SK-N-SH treated with all-trans-retinoic acid at 6 μM for 48 hours (cell line): ENCODE measurements around the gene SSBP4.

ENCODE experiments used
- ATAC-seq: fragments of 200-7000 bp; cut with Tn5 transposase; 3 replicates; pipeline ENCODE4 v1.9.1; 2020; ENCODE audit warnings: mild to moderate bottlenecking, moderate library complexity
- ARNTL ChIP-seq: fragments of 450-650 bp; formaldehyde crosslinking; IDR thresholded peaks from 2 replicates; pipeline ENCODE4 v1.5.0; 2020; ENCODE audit warnings: low read depth, mild to moderate bottlenecking, moderate library complexity, borderline replicate concordance
- BACH2 ChIP-seq: fragments of 250-450 bp; sonication (Bioruptor Pico); IDR thresholded peaks from 2 replicates; pipeline ENCODE4 v1.9.0; 2021; ENCODE audit warnings: mild to moderate bottlenecking, borderline replicate concordance
- ESRRG ChIP-seq: fragments of 250-450 bp; sonication (Bioruptor Pico); IDR thresholded peaks from 2 replicates; pipeline ENCODE4 v1.6.1; 2021; ENCODE audit warnings: mild to moderate bottlenecking
- ISL1 ChIP-seq: fragments of 250-450 bp; sonication (Bioruptor Pico); IDR thresholded peaks from 2 replicates; pipeline ENCODE4 v2.1.2; 2022; ENCODE audit warnings: mild to moderate bottlenecking, moderate library complexity
- OSR1 ChIP-seq: fragments of 250-450 bp; sonication (Bioruptor Pico); IDR thresholded peaks from 2 replicates; pipeline ENCODE4 v1.8.0; 2022; ENCODE audit warnings: moderate library complexity, mild to moderate bottlenecking, inconsistent platforms
- RARB ChIP-seq: fragments of 250-450 bp; sonication (Bioruptor Pico); IDR thresholded peaks from 2 replicates; pipeline ENCODE4 v1.8.0; 2021; ENCODE audit warnings: mild to moderate bottlenecking, moderate library complexity
- SNAI2 ChIP-seq: fragments of 250-450 bp; sonication (Bioruptor Pico); IDR thresholded peaks from 2 replicates; pipeline ENCODE4 v1.5.0; 2020; ENCODE audit warnings: mild to moderate bottlenecking, moderate library complexity
- TOX ChIP-seq: fragments of 250-450 bp; sonication (Bioruptor Pico); IDR thresholded peaks from 2 replicates; pipeline ENCODE4 v1.8.0; 2021; ENCODE audit warnings: mild to moderate bottlenecking, moderate library complexity, borderline replicate concordance
- ZC3H10 ChIP-seq: fragments of 250-450 bp; sonication (Bioruptor Pico); IDR thresholded peaks from 2 replicates; pipeline ENCODE4 v1.5.1; 2021; ENCODE audit warnings: mild to moderate bottlenecking, moderate library complexity
- ZFP3 ChIP-seq: fragments of 250-450 bp; sonication (Bioruptor Pico); IDR thresholded peaks from 2 replicates; pipeline ENCODE4 v1.5.0; 2020; ENCODE audit warnings: mild to moderate bottlenecking, moderate library complexity
- ZFP30 ChIP-seq: fragments of 450-650 bp; formaldehyde crosslinking; IDR thresholded peaks from 2 replicates; pipeline ENCODE4 v1.5.0; 2022; ENCODE audit warnings: mild to moderate bottlenecking, moderate library complexity
- ZNF565 ChIP-seq: fragments of 450-650 bp; formaldehyde crosslinking; conservative IDR thresholded peaks from 2 replicates; pipeline ENCODE4 v1.5.0; 2020; ENCODE audit warnings: low read depth, mild to moderate bottlenecking, moderate library complexity
- ZNF70 ChIP-seq: fragments of 450-650 bp; formaldehyde crosslinking; IDR thresholded peaks from 2 replicates; pipeline ENCODE4 v1.5.0; 2020; ENCODE audit warnings: mild to moderate bottlenecking, moderate library complexity
- ZNF8 ChIP-seq: fragments of 450-650 bp; formaldehyde crosslinking; IDR thresholded peaks from 2 replicates; pipeline ENCODE4 v1.5.0; 2020; ENCODE audit warnings: mild to moderate bottlenecking, moderate library complexity
- TF ChIP-seq, protein P1 (sequence below): fragments of 250-450 bp; sonication (Bioruptor Pico); IDR thresholded peaks from 2 replicates; pipeline ENCODE4 v1.5.1; 2020; ENCODE audit warnings: low read depth, mild to moderate bottlenecking, moderate library complexity
- TF ChIP-seq, protein P2 (sequence below): fragments of 250-450 bp; sonication (Bioruptor Pico); IDR thresholded peaks from 2 replicates; pipeline ENCODE4 v1.8.0; 2020; ENCODE audit warnings: mild to moderate bottlenecking, moderate library complexity, borderline replicate concordance
- TF ChIP-seq, protein P3 (sequence below): fragments of 250-450 bp; sonication (Bioruptor Pico); IDR thresholded peaks from 2 replicates; pipeline ENCODE4 v1.5.0; 2020; ENCODE audit warnings: mild to moderate bottlenecking, moderate library complexity
- TF ChIP-seq, protein P4 (sequence below): fragments of 250-450 bp; sonication (Bioruptor Pico); IDR thresholded peaks from 2 replicates; pipeline ENCODE4 v1.8.0; 2021; ENCODE audit warnings: low read depth, mild to moderate bottlenecking, moderate library complexity, borderline replicate concordance
- TF ChIP-seq, protein P5 (sequence below): fragments of 250-450 bp; sonication (Bioruptor Pico); IDR thresholded peaks from 2 replicates; pipeline ENCODE4 v1.5.1; 2021; ENCODE audit warnings: mild to moderate bottlenecking, moderate library complexity

SSBP4 gene

DNA sequence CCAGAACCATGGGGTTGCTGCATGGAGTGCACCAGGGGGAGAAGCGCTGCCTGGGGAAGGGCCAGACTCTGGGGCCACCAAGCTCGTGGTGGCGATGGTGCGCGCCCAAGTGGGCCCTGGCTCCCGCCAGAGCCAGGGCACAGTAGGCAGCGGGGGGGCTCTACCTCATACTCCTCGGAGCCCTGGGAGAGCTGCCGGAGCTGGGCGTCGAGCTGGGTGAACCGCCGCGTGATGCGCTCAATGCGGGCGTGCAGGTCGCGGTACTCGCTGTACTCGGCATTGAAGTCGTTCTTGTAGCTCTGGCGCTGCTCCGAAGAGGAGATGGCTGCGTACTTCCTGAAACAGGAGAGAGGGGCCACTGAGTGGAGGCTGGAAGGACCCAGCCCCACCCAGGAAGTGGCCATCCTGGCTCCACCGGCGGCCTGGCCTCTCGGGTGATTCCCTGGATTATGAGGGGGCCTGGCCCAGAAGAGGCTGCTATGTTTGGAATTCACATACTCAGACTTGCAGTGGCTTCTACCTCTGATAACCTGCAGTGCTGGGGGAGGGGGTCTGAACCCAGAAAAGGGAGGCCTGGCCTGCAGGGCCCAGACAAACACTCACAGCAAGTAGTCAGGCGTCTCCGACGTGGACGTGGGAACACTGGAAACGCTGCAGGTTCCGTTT, 27.1 kb downstream of the SSBP4 start:
- TF ChIP-seq ZNF8 (CRISPR knock-in tag) (no peak), RARB (no peak), SNAI2 (CRISPR knock-in tag) (no peak), TOX (CRISPR knock-in tag) (no peak), ZC3H10 (no peak), ZFP30 (CRISPR knock-in tag) (no peak), ARNTL (CRISPR knock-in tag) (no peak), ZFP3 (CRISPR knock-in tag) (no peak), ZNF565 (CRISPR knock-in tag) (no peak), BACH2 (CRISPR knock-in tag) (no peak), ZNF70 (CRISPR knock-in tag) (no peak), ESRRG (no peak), ISL1 (CRISPR knock-in tag) (no peak)
- TF ChIP-seq, protein P1, sequence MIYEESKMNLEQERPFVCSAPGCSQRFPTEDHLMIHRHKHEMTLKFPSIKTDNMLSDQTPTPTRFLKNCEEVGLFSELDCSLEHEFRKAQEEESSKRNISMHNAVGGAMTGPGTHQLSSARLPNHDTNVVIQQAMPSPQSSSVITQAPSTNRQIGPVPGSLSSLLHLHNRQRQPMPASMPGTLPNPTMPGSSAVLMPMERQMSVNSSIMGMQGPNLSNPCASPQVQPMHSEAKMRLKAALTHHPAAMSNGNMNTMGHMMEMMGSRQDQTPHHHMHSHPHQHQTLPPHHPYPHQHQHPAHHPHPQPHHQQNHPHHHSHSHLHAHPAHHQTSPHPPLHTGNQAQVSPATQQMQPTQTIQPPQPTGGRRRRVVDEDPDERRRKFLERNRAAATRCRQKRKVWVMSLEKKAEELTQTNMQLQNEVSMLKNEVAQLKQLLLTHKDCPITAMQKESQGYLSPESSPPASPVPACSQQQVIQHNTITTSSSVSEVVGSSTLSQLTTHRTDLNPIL (CRISPR knock-in tag), result no peak
- TF ChIP-seq, protein P2, sequence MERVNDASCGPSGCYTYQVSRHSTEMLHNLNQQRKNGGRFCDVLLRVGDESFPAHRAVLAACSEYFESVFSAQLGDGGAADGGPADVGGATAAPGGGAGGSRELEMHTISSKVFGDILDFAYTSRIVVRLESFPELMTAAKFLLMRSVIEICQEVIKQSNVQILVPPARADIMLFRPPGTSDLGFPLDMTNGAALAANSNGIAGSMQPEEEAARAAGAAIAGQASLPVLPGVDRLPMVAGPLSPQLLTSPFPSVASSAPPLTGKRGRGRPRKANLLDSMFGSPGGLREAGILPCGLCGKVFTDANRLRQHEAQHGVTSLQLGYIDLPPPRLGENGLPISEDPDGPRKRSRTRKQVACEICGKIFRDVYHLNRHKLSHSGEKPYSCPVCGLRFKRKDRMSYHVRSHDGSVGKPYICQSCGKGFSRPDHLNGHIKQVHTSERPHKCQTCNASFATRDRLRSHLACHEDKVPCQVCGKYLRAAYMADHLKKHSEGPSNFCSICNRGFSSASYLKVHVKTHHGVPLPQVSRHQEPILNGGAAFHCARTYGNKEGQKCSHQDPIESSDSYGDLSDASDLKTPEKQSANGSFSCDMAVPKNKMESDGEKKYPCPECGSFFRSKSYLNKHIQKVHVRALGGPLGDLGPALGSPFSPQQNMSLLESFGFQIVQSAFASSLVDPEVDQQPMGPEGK (CRISPR knock-in tag), result no peak
- TF ChIP-seq, protein P3, sequence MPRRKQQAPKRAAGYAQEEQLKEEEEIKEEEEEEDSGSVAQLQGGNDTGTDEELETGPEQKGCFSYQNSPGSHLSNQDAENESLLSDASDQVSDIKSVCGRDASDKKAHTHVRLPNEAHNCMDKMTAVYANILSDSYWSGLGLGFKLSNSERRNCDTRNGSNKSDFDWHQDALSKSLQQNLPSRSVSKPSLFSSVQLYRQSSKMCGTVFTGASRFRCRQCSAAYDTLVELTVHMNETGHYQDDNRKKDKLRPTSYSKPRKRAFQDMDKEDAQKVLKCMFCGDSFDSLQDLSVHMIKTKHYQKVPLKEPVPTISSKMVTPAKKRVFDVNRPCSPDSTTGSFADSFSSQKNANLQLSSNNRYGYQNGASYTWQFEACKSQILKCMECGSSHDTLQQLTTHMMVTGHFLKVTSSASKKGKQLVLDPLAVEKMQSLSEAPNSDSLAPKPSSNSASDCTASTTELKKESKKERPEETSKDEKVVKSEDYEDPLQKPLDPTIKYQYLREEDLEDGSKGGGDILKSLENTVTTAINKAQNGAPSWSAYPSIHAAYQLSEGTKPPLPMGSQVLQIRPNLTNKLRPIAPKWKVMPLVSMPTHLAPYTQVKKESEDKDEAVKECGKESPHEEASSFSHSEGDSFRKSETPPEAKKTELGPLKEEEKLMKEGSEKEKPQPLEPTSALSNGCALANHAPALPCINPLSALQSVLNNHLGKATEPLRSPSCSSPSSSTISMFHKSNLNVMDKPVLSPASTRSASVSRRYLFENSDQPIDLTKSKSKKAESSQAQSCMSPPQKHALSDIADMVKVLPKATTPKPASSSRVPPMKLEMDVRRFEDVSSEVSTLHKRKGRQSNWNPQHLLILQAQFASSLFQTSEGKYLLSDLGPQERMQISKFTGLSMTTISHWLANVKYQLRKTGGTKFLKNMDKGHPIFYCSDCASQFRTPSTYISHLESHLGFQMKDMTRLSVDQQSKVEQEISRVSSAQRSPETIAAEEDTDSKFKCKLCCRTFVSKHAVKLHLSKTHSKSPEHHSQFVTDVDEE, result no peak
- TF ChIP-seq, protein P4, sequence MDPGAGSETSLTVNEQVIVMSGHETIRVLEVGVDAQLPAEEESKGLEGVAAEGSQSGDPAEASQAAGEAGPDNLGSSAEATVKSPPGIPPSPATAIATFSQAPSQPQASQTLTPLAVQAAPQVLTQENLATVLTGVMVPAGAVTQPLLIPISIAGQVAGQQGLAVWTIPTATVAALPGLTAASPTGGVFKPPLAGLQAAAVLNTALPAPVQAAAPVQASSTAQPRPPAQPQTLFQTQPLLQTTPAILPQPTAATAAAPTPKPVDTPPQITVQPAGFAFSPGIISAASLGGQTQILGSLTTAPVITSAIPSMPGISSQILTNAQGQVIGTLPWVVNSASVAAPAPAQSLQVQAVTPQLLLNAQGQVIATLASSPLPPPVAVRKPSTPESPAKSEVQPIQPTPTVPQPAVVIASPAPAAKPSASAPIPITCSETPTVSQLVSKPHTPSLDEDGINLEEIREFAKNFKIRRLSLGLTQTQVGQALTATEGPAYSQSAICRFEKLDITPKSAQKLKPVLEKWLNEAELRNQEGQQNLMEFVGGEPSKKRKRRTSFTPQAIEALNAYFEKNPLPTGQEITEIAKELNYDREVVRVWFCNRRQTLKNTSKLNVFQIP (CRISPR knock-in tag), result no peak
- TF ChIP-seq, protein P5, sequence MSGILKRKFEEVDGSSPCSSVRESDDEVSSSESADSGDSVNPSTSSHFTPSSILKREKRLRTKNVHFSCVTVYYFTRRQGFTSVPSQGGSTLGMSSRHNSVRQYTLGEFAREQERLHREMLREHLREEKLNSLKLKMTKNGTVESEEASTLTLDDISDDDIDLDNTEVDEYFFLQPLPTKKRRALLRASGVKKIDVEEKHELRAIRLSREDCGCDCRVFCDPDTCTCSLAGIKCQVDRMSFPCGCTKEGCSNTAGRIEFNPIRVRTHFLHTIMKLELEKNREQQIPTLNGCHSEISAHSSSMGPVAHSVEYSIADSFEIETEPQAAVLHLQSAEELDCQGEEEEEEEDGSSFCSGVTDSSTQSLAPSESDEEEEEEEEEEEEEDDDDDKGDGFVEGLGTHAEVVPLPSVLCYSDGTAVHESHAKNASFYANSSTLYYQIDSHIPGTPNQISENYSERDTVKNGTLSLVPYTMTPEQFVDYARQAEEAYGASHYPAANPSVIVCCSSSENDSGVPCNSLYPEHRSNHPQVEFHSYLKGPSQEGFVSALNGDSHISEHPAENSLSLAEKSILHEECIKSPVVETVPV (CRISPR knock-in tag), result no peak
- no peak for ATAC-seq

DNA sequence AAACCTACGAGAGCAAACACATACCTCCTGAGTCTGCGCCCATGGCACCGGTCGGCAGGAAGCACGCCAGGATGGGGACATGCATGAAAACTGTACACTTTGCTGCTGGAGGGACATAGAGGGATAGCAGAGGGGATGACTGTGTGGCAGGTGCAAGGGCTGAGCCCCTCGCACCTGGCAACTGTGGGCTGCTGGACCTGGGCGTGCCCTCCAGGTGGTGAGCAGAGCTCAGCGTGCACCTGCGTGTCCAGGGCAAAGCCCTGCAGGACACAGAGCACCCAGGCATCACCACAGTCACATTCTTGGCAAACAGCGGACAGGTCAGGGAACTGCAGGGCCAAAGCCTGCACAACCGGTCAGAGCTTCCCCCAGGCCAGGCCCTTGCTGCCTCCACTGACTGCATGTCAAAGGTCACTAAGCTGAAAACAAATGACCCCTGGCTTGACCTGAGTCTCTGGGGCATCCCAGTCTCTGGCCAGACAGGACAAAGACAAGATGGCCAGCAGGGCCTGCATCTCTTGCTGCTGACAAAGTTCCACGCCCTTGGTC, 27.7 kb downstream of the SSBP4 start:
- TF ChIP-seq ARNTL (CRISPR knock-in tag), result no peak
- TF ChIP-seq, protein P1 (CRISPR knock-in tag), result no peak
- no peak for TF ChIP-seq ZFP30 (CRISPR knock-in tag)
- TF ChIP-seq, protein P4 (CRISPR knock-in tag), result no peak
- TF ChIP-seq, protein P3, result no peak
- TF ChIP-seq OSR1 (CRISPR knock-in tag), result no peak
- no peak for TF ChIP-seq RARB
- TF ChIP-seq ESRRG, result no peak
- ATAC-seq, result no peak
